Stimulated activated CD8-positive, alpha-beta memory T cell treated with anti-CD3 and anti-CD28 coated beads, Interleukin-7, amount 100 ng/mL, for 48 hours (primary cell): ENCODE results near the gene ITGB5.

Experiments
- DNase-seq, 2 donors: peaks; one replicate each; pipeline ENCODE4 v3.0.0-alpha.2; 2020; ENCODE audit warnings: low read depth in 1 of 2; ENCODE audit errors: extremely low read depth in 1 of 2

ITGB5 gene

GRCh38 chr3:124887177-124887931, at the start of gene ITGB5:
Gene ITGB5 (minus strand): TSS chr3:124887365. CDS start chr3:124887000, 365 bp downstream.
- peak in 1 of 2 donors; percentile 21 for DNase-seq

- DNase-seq: no peak
These were observed 48.8 kb upstream of the ITGB5 start for GRCh38 chr3:124935794-124936542.

GRCh38 chr3:124935264-124935663, 48.1 kb upstream of the ITGB5 start:
- DNase-seq: no peak

- no peak for DNase-seq
These were observed 47.4 kb upstream of the ITGB5 start, which contains the start of gene MUC13 for GRCh38 chr3:124934577-124934976. Gene MUC13 (minus strand): TSS chr3:124934751. CDS start chr3:124934712, 39 bp downstream.

DNA sequence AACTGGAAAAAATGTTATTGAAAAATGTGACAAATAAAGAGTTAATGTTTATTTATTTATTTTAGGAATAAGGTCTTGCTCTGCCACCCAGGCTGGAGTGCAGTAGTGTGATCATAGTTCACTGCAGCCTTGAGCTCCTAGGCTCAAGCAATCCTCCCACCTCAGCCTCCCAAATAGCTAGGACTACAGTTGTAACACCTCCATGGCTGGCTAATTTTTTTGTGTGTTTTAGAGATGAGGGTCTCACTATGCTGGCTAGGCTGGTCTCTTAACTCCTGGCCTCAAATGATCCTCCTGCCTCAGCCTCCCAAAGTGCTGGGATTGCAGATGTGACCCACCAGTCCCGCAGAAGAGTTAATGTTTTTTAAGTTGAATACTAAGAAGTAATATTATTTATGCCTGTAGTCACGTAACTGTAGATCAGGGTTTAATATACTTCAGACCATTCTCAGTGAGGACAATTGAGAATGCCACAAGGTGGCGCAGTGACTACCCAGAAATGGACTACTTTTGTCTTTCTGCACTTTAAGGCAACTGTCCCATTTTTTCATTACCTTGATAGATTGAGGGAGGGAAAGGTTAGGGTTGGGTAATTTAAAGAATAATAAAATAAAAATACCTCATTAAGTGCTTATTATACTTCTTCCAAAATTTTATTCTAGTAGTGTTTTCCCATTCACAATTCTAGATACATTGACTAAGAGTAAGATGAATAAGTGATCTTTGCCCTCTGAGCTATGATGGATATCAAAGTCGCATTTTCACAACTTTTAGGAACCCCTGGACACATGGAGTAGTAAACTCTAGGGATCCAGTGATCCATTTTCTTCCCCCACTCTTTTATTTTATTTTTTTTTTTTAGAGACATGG, 41.4 kb upstream of the ITGB5 start:
- peak; percentile 8 to 32 for DNase-seq

DNA sequence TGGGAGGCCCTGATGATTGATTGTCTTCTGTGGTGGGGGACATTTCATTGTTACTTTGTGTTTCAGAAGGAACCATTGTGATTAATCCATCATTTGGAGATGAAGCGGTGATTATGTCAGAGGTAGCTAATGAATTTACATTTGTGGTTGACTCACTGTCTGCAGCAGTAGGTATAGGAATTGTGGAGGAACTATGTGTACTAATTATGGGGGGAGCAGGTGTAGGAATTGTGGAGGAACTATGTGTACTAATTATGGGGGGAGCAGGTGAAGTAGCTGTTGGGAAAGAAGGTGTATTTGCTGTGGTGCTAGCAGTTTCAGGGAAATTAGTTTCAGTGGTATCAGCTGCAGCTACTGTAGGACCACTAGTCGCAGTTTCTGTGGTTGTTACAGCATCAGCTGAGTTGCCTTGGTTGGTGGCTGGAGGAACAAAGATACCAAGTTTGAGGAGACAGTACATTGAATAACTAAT, 40.4 kb upstream of the ITGB5 start:
- DNase-seq: no peak

GRCh38 chr3:124926426-124927101, 39.4 kb upstream of the ITGB5 start:
- DNase-seq: no peak

DNA sequence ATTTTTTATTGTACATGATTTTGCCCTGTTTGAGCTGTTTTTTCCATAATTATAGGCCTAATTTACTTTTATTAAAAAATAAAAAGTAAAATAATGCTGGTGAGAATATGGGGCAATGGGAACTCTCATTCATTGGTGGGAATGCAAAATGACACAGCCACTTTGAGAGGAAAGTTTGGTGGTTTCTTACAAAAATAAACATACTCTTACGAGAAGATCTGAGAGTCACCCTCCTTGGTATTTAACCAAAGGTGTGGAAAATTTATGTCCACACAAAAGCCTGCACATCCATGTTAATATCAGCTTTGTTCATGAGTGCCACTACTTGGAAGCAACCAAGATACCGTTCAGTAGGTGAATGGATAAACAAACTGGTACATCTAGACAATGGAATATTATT, 37.6 kb upstream of the ITGB5 start:
- no peak for DNase-seq

GRCh38 chr3:124923833-124924232, 36.7 kb upstream of the ITGB5 start:
- DNase-seq: no peak

DNA sequence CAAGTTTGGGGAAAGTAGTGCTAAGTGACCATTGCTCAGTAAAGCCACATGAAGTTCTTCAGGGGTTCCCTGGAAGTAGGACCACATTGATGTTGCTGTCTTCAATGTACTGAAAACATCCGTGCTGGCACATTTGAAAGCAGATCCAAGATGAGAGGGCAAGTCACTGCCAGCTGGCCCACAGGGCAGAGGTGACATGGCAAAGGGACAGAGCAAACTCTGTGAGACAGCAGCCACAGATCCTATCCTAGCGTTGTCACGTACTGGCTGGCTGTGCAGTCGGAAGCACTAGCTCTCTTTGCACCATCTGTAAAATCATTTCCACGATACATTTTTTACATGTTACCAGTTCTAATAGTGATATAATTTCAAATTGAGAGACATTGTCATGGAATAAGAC, 33.6 kb upstream of the ITGB5 start:
- DNase-seq: no peak

DNA sequence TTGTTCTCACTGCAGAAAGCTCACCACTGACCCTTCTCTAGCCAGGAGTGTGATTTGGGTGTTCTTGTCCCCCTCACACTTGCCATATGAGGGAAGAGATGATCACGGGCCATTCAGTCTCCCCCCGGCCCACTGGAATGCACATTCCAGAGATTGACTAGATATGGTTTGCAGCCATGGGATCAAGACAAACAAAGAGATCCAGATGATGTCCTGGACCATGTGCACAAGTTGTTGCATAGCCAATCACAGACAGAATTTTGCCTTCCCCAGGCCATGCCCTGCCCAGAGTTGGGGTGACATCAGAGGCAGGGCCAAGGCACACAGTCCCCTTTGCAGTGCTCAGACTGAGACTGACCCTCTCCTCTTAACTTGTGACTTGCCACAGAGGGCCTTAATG, 32.6 kb upstream of the ITGB5 start:
- DNase-seq: no peak

GRCh38 chr3:124918524-124918923, 31.4 kb upstream of the ITGB5 start:
- DNase-seq: no peak

DNA sequence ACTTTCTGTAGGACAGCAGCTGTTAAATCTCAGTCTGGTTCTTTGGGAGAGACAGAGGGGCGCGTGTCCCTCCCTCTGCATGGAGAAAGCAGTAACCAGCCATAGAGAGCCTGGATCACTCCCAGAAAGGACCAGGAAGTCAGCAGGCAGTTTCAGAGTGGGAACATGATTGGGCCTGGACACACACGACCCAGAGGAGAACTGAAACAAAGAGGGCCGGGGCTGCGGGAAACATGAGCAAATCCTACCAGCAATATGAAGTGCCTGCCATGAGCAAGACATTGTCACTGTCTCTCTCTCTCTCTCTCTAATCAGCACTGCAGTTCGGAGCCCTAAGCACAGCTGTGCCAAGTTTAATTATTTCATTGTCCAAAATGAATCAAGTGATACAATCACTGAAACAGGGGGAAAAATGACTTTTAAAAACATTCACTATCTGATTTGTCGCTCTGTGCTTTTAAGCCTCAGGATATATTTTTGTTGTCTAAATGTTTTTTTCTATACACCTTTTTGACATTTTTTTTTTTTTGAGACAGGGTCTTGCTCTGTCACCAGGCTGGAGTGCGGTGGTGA, 29.8 kb upstream of the ITGB5 start:
- no peak for DNase-seq

DNA sequence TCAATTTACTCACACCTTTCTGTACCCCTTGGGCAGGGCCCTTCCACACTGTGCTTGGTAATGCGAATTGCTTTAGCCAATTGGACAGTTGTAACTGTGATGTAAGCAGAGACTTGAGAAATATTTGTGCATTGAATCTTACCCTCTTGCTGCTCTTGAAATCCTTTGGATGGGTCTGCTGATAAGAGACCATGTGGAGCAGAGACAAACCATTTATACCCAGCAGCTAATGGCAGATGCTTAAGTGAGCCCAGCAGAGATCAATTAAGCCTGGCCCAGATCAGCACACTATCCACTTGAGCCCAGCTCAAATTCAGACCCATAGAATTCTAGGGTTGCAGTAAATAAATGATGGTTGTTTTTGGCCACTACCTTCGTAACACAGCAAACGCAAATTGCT, 28.1 kb upstream of the ITGB5 start:
- no peak for DNase-seq

DNA sequence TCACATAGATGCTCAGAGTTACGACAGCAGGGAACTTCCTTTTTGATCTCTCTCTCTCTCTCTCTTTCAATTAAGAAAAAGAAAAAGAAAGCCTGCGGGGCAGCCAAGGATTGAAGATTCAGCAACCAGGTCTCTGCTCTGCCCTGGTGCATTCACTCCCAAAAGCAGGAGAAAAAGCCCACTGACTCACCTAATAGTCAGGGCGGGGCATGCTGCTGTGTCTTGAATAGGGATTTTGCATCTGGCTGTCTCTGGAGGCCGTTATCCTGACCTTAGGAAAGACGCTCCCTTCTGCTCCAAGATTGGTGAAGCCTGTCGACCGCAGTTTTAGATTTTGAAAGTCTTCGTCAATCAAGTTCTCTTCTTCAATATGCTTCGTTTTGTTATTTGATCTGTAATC, 20.8 kb upstream of the ITGB5 start:
- no peak for DNase-seq

- DNase-seq: no peak
These were observed 17.8 kb upstream of the ITGB5 start for GRCh38 chr3:124904835-124905492.

DNA sequence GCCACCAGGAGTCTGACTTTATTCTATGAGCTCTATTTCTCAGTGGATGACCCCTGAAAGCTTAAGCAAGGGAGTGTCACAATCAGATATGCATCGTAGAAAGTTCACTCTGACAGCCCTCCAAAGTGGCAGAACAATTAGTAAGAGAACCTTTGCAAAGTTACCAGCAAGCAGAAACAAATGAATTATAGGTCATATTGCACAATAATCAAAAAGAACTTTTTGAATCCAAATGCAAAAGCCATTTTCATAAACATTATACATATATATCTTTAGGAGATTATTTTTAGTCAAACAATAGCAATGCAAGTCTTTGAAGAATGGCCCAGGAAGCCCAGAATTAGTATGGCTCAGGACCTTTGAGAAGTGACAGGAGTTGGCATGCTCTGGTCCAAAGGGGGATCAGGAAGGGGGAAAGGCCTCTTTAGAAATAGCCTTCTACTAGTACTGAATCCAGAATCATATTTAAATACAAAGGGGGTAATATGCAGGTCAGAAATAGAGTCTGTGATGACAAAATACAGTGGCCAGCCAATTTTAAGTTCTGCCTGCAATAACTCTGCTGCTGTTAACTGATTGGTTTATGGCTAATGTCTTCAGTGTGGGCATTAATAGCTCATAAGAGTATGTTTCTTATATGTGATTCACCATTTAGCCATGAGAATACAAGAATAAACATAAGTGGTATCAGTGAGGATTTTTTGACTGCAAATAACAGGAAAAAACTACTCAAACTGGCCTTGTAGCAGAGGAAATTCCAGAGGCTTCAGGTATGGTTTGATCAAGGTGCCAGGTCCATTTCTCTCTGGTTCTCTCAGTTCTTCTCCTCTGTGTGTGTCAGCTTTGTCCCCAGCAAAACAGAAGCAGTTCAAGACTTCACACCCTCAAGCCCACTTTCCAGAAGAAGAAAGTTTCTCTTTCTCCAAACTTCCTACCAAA, 17.0 kb upstream of the ITGB5 start:
- DNase-seq: no peak

- no peak for DNase-seq
These were observed 9.8 kb upstream of the ITGB5 start for GRCh38 chr3:124896824-124897526.
